MM.1S (cell line): ENCODE results near the gene CAMKK2.

Source experiments
- CTCF ChIP-seq: fragments of 300-600 bp; sonication (generic); IDR thresholded peaks from 2 replicates; pipeline ENCODE4 v1.5.1; 2016; ENCODE audit warnings: antibody characterized with exemption, low read length, mixed read lengths
- EZH2 ChIP-seq: fragments of 300-600 bp; sonication (generic); optimal IDR thresholded peaks from 2 replicates; pipeline ENCODE3; 2017; ENCODE audit warnings: low read depth, mild to moderate bottlenecking, antibody characterized with exemption, low read length, mixed read lengths
- EZH2phosphoT487 ChIP-seq: fragments of 300-600 bp; sonication (generic); IDR thresholded peaks from 2 replicates; pipeline ENCODE4 v1.6.1; 2018; ENCODE audit warnings: antibody characterized with exemption, low read length

GRCh38 chr12:121198949-121199348 lies 97.6 kb downstream of the CAMKK2 start:
- TF ChIP-seq CTCF (no peak), EZH2phosphoT487 (no peak), EZH2 (no peak)
